ENCODE results near the gene MCUB. TPM values are rescaled to one million over a fixed set of nuclear protein-coding genes. Genes with fewer than 3 reads are reported as not detected.

Gene MCUB
- total RNA-seq, 2 experiments from 2014 or later, result 65.5 to 66.3 TPM

DNA sequence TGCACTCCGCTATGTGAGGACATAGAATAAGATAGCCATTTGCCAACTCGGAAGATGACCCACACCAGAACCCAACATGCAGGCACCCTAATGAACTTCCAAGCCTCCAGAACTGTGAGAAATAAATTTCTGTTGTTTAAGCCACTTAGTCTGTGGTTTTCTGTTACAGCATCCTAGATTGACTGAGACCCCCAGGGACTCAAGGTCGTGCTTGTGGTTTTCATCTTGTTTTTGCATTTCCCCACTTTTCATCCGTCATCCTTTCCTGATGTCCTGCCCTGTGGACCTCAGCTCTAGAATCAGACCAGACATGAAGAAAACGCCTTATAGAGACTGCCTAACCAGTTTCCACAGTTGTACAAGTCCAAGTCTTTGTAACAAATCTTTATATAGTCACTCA is 54.4 kb downstream of the MCUB start:
- POLR2A ChIA-PET, result no interaction called here
- CTCF ChIA-PET, result no interaction called here

DNA sequence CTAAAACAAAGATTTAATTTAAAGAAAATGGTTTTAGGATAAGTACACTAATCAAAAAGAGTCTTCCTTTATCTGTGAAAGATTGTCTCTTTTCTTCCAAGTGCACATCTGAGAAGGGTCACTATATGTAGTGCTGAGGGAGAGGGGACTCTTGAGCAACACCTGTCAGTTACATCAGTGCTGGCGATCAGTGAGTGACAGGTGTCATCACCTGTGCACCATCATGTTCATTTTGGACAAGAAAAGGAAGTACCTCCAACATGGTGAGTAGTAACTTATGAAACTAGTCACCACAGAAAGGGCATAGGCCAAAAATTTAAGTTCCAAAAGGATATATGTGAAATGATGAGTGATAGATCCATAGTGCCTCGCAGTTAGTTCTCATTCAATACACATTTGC is 55.7 kb downstream of the MCUB start:
- ChIA-PET CTCF (interaction anchor here (1.1 kb wide), 1 partner anchor 69 kb away, joined by 4 read pairs; no protein-coding TSS in a partner anchor), POLR2A (interaction anchor here (0.7 kb wide), 1 partner anchor 10 kb away, joined by 5 read pairs; no protein-coding TSS in a partner anchor)

DNA sequence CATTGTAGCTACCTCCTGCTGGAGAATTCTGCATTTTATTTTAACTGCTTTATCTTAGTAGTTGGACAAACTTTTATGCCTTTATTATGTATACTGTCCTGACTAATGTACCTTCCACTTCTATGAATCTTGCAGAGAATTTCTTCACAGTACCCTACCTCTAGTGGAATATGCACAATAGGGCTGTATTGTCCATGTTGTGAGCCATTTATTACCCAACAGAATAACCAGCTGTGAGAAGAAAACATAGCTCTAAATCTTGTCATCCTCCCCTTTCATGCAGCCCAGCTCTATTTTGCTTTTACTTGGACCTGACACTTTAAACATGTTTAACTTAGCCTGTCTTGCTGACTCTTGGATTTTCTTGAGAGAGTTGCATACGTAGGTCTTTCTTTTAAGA is 56.2 kb downstream of the MCUB start:
- CTCF ChIA-PET, result no interaction called here
- POLR2A ChIA-PET, result no interaction called here

DNA sequence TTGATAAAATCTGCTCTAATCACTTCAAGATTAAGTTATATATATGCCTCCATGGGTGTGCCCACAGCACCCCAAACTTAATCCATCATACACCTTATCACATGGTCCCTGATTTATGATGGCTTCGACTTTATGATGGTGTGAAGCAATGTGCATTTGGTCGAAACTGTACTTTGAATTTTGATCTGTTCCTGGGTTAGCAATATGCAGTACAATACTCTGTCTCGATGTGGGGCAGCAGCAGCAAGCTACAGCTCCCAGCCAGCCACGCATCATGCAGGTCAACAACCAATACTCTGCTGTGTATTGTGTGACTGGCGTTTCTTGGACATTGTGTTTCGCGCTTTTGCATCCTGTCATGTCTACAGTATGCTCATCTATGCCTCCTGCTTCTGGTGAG is 62.6 kb downstream of the MCUB start:
- CTCF ChIA-PET, result no interaction called here
- POLR2A ChIA-PET, result no interaction called here

DNA sequence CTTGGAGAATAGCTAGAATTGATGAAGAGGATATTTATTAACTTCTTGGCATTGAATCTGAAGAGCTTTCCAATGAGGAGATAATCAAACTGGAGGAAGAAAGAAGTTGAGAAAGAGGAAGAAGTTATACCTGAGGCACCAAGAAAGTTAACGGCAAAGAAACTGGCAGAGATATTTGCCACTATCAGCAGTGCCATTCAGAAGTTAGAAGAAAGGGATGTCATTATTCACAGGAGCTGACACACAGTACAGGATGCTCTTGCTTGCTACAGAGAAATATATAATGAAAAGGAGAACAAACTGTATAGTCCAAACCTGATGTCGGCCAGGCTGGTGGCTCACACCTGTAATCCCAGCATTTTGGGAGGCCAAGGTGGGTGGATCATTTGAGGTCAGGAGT is 64.5 kb downstream of the MCUB start:
- CTCF ChIA-PET, result no interaction called here
- POLR2A ChIA-PET, result no interaction called here

DNA sequence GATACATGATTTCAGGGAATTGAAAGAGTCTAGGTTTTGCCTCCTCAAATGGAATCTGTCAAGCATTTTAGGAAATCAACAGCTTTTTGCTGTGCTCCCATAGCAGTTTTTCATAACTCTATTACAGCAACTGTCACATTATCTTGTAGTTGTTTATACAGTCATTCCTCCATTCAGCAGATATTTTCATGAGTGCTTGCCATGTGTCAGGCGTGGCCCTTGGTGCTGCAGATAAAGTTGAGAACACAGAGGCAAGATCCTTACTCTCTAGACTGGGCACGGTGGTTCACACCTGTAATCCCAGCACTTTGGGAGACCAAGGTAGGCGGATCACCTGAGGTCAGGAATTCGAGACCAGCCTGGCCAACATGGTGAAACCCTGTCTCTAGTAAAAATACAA is 67.3 kb downstream of the MCUB start:
- ChIA-PET POLR2A (no interaction called here), CTCF (no interaction called here)

DNA sequence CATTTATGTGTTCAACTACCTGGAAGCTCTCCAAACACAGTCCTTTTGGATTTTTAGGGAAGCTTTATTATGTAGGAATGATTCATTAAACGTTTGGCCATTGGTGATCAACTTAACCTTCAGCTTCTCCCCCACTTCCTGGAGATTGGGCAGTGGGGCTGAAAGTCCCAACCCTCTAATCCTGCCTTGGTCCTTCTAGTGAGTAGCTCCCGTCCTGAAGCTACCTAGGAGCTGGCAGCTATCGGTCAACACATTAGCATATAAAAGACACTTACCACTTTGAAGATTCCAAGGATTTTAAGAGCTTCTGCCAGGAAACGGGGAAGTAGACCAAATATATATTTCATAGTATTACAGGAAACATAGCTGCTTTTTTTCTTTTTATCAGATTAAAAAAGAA is 69.7 kb downstream of the MCUB start:
- CTCF ChIA-PET, result interaction anchor here (1.3 kb wide), 1 partner anchor 9 kb away, joined by 3 read pairs; no protein-coding TSS in a partner anchor
- POLR2A ChIA-PET, result interaction anchor here (0.9 to 1.2 kb wide), 2 partner anchors 10 to 69 kb away, joined by 3 read pairs; partner anchors contain the start of gene MCUB

DNA sequence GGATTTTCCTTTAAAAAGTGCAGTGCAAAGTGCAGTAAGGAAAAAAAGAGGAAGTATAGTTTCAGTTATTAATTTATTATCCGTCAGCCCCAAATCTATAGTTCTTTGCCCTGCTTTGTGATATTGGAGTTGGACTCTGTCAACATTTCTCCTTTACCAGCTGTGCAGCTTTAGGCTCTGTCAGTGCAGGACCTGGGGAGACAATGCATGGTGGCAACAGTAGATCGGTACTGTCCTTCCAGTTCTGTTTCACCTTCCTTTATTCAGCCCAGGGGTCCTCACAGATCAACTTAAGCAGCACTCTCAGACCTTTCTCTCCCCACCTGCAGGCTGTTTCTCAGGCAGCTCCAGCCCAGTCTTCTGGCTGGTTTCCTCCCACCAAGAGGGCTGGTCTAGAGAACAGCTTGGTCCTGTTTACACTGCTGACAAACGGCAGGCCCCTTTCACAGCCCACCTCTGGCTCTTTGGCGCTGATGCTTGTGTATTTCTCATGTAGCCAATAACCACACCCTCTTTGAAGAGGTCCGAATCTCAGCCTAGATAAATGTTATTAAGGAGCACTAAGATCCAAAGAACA is 71.6 kb downstream of the MCUB start:
- POLR2A ChIA-PET, result interaction anchor here (0.7 kb wide), 1 partner anchor 185 kb away, joined by 7 read pairs; no protein-coding TSS in a partner anchor
- CTCF ChIA-PET, result interaction anchor here (0.6 to 0.7 kb wide), 2 partner anchors 200 to 835 kb away, joined by 4 to 5 read pairs; no protein-coding TSS in a partner anchor

DNA sequence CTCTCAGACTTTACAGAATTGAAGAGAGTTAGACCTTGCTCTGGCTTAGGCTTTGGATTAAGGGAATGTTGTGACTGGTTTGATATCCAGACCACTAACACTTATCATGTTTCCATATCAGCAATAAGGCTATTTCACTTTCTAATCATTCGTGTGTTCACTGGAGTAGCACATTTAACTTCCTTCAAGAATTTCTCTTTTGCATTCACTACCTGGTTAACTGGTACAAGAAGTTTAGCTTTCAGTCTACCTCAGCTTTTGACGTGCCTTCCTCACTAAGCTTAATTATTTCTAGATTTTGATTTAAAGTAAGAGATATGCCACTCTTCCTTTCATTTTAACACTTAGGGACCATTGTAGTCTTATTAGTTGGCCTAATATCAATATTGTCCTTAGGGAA is 80.6 kb downstream of the MCUB start:
- CTCF ChIA-PET, result no interaction called here
- POLR2A ChIA-PET, result interaction anchor here (1.1 kb wide), 1 partner anchor 11 kb away, joined by 3 read pairs; no protein-coding TSS in a partner anchor

DNA sequence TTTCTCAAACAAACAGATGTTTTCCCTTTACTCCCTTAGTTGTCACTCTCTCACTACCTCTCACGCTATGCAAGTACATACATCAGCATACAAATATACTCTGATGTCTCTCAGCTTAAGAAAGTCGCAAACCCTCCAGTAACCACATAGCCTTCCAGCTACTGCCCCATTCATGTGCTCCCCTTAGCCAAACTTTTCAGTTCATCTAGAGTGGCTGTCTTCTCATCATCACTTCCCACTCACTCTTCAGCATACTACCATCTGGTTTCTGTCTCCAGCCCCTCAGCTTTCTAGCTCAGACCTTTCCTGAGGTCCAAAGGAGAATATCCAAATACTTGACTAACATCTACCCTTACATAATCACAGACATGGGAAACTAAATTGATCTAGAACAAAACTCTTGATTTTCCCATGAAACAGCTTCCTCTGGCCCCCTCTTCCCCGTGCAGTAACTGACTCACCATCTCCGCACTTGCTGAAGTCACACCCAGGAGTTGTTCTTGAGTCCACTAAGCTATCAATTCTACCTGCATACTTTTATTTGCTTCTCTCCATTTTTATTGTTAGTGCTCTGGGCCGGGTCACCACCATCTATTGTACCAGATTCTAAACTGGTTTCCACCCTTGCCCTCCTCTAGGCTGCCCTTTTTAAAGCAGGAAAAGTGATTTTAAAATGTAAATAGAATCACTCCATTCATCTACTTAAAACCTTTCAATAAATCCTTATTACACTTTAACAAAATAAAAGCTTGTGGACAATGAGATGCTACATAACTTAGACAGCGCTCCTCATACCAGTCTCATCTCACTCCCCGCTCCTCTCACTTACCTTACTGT is 86.0 kb downstream of the MCUB start:
- ChIA-PET POLR2A (no interaction called here), CTCF (no interaction called here)

DNA sequence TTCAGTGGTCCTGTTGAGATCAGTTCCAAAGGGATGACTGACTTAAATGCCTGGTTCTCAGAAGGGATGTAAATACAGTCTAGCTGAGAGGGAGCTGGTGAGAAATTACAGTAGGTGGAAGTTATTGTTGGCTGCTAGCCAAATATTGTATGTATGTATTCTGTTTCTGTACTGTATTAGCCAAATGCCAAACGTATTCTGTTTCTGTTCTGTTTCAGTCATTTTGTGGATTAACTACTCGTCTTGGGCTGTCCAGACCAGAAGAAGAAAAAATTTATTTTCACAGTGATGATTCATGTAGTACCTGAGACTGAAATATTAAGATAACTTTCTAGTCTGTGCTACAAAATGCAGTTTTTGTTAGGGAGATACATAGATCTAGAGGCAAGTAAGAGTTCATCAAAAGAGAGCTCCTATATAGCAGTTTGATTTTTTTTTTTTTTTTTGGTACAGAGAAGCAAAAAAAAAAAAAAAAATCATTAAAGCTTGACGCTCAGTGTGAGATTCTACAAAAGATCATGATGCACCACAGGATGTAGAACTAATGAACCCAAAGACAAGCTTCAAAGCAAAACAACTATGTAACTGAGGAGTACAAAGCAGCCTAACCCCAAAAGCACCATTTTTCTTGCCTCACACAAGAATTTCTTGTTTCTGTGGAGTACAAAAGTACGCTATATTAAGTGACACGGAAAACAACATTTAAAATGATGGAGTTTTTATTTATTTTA is 88.4 kb downstream of the MCUB start:
- ChIA-PET CTCF (interaction anchor here (0.6 kb wide), 1 partner anchor 760 kb away, joined by 3 read pairs; no protein-coding TSS in a partner anchor), POLR2A (interaction anchor here (1.0 kb wide), 1 partner anchor 88 kb away, joined by 8 read pairs; the partner anchor contains the start of gene MCUB)

DNA sequence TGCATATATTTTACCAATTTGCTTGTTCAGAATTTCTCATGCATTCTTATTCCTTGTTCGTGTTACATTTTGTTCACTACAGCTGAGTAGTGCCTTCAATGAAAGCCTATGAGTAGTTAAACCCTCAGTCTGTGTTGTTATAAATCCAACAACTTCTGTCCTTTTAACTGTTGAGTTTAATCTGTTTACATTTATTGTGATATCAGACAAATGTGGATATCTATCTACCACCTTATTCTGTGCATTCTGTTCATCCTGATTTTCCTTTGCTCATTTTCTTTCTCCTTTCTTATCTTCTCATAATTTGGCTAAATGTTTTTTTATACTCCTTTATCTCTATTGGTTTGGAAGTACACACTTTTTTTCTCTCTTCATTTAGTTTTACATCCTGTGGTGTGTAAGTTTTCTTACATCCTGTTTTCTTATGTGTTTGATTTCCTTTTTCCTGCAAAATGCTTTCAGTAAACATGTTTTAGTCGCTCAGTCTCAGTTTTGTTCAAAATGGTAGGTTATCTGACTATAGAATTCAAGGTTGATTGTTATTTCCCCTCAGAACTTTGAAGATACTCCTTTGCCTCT is 89.0 kb downstream of the MCUB start:
- POLR2A ChIA-PET, result interaction anchor here (1.0 kb wide), 1 partner anchor 89 kb away, joined by 8 read pairs; the partner anchor contains the start of gene MCUB
- CTCF ChIA-PET, result no interaction called here

DNA sequence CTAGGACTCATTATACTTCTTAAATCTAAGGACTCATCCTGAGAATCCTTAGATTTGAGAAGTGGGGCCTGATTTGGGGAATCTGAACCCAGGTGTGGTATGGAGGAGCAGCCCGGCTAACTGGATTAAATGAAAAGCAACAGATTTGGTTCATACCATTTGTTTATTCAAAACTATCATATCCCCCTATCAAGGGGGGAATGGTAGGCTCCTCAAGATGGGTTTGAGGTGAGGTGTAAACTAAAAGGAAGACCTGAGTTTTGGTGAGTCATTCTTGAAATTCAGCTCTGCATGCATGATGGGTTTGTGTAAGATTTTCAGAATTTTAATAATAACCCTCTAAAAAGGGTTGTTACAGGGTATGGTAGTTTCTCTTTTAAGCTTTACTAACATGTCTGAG is 89.8 kb downstream of the MCUB start:
- ChIA-PET CTCF (no interaction called here), POLR2A (no interaction called here)

DNA sequence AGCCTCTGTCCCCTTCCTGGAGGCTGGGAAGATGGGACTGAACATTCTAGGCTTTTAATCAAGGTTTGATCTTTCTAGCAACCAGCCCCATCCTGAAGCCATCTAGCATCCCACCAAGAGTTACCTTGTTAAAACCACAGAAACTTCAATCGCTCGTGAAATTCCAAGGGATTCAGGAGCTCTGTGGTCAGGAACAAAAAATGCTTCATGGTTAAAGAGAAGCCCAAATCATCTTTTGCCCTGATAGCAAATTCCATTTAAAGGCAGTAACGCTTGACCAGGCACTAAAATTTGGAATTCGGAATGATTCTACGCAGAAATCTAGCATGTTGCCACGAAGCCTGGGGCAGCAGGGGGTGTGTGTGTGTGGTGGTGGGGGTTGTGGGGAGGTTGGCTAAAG is 95.3 kb downstream of the MCUB start:
- POLR2A ChIA-PET, result no interaction called here

DNA sequence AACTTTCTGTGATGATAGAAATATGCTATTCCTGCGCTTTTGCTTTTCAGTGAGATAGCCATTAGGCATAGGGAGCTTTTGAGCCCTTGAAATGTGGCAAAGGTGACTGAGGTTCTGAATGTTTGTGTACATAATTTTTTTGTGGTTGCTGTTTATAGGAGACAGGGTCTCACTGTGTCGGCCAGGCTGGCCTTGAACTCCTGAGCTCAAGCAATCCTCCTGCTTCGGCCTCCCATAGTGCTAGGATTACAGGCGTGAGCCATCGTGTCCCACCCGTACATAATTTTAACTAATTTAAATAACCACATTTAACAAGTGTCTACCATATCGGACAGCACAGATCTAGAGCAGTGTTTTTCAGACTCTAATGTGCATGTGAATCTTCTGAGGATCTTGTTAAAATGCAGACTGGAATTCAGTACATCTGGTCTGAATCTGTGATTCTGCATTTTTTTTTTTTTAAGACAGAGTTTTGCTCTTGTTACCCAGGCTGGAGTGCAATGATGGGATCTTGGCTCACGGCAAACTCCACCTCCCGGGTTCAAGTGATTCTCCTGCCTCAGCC is 97.9 kb downstream of the MCUB start:
- ChIA-PET CTCF (no interaction called here), POLR2A (no interaction called here)

More for the DNA sequence above, 95.3 kb downstream of the MCUB start:
- CTCF ChIA-PET, result no interaction called here

DNA sequence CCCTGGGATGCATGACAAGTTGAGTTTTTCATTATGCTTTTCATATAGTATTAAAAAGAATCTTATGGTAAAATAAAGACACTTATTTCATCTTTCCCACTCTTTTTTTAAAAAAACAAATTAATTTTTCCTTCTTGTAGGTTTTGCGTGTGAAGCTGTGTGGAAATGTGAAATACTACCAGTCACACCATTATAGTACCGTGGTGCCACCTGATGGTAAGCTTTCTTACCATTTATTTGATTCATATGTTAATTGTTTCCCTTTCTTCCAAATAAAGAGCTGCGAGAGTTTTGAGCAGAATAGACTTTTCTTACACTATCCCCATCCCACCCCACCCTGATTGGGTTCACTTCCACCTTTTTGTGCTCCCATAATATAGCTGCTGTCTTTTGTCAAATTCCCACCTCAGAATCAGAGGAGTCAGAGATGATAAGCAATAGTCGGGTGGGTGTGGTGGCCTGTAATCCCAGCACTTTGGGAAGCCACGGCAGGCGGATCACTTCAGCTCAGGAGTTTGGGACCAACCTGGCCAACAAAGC is 98.9 kb downstream of the MCUB start:
- CTCF ChIA-PET, result interaction anchor here (1.1 kb wide), 1 partner anchor 18 kb away, joined by 3 read pairs; no protein-coding TSS in a partner anchor
- POLR2A ChIA-PET, result no interaction called here

DNA sequence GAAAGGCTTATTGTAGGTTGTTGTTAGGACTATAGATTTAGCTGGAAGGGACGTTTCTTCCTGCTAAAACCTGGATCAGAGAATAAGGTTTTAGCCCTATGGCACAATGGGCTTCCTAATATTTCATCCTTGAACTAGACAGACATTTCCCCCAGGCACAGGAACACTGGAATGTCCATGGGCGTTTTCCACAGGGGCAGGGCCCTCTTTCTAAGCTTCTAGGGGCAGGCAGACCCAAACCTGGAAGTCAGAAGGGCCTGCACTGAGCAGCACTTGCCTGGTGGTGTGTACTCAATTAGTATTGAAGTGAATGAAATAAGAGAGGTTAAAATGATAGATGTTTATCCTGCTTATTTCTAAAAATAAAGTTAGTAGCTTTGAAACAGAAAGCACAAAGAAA is 102.1 kb downstream of the MCUB start:
- POLR2A ChIA-PET, result no interaction called here

DNA sequence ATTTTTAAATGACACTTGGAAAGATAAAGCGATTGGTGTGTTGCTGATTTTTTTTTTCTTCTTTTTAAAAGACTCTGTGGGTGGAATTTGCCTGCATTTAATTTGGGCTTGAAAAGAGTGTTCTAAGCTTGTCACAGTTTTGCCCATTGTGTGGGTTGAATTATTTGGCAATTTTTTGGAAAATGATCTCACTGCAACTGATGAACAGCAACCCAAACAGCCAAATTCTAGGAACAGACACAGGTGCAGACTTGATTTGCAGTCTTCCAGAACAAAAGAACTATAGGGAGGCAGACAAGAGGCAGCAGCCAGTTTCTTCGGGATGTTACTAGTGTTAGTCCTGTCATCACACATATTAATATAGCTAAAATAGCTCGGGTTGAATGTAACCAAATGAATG is 102.7 kb downstream of the MCUB start:
- ChIA-PET POLR2A (no interaction called here), CTCF (no interaction called here)

More for the DNA sequence above, 102.1 kb downstream of the MCUB start:
- CTCF ChIA-PET, result no interaction called here

DNA sequence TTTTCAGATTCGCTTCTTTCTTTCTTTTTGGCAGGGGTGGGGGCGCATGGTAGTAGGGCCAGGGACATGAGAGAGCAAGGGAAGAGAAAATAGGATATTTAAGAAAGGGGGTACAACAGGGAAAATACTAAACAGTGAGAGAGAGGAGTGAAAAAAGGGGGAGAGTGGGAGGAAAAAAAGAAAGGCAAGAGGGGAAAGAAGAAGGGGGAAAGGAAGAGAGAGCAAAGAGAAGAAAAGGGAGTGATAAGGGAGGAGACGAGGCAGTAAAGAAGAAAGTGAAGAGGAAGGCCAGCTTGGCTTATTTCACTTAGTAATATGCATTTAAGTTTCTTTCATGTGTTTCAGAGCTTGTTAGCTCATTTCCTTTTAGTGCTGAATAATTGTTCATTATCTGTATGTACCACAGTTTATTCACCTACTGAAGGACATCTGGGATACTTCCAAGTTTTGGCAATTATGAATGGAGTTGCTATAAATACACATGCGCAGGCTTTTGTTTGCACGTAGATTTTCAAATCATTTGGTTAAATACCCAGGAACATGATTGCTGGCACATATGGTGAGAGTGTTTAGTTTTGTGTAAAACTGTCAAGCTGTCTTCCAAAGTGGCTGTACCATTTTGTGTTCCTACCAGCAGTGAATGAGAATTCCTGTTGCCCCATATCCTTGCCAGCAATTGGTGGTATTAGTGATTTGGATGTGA is 105.9 kb downstream of the MCUB start:
- CTCF ChIA-PET, result no interaction called here
- POLR2A ChIA-PET, result no interaction called here
